ENCODE measurements around the gene NME4. TPM values are rescaled to one million over a fixed set of nuclear protein-coding genes. Genes with fewer than 3 reads are reported as not detected.

Gene NME4
- total and polyA plus RNA-seq, 10 of the 15 experiments (the other 5 are each of a cell fraction or from before 2014, with no cell fraction given), result 11.0 to 235 (median 97.7) TPM

- TF ChIP-seq ATF2 (IDR thresholded peaks at IDR 0.05; ENCODE audit: low read length) (no peak), JUND (IDR thresholded peaks at IDR 0.05; ENCODE audit: low read depth, low read length) (no peak), NFXL1 (IDR thresholded peaks at IDR 0.05; ENCODE audit: borderline replicate concordance) (no peak), EP300 (IDR thresholded peaks at IDR 0.05; ENCODE audit: borderline replicate concordance in 1 of 2, control insufficient read depth in 1 of 2, low read depth in 2 of 2, low read length in 2 of 2) (no peak), MTA3 (IDR thresholded peaks at IDR 0.05; ENCODE audit: borderline replicate concordance, low read length) (no peak), NKRF (conservative IDR thresholded peaks at IDR 0.05) (0 out of 2 replicates have a peak, but pooled peaks have one; percentile 30), YY1 (IDR thresholded peaks at IDR 0.05; ENCODE audit: low read depth, low read length) (peak; percentile 54; the same call in 1 of the 2 replicates), STAT3 (IDR thresholded peaks at IDR 0.05; ENCODE audit: low read depth, low read length) (no peak), ZZZ3 (IDR thresholded peaks at IDR 0.05; ENCODE audit: control insufficient read depth, insufficient read length, low read depth) (no peak), ZNF217 (IDR thresholded peaks at IDR 0.05) (no peak), LARP7 (IDR thresholded peaks at IDR 0.05) (peak; percentile 75), BMI1 (IDR thresholded peaks at IDR 0.05; ENCODE audit: borderline replicate concordance) (no peak), SMAD5 (IDR thresholded peaks at IDR 0.05; ENCODE audit: low read depth) (no peak), MTA2 (IDR thresholded peaks at IDR 0.05; ENCODE audit: low read depth) (no peak), CHD4 (IDR thresholded peaks at IDR 0.05) (no peak), HCFC1 (IDR thresholded peaks at IDR 0.05; ENCODE audit: low read length) (no peak), POU2F2 (IDR thresholded peaks at IDR 0.05; ENCODE audit: borderline replicate concordance, low read depth, low read length) (no peak), RB1 (IDR thresholded peaks at IDR 0.05; ENCODE audit: borderline replicate concordance) (peak; percentile 54; the same call in 1 of the 2 replicates), BRCA1 (IDR thresholded peaks at IDR 0.05; ENCODE audit: low read depth, low read length) (no peak)
- TF ChIP-seq, protein P1, sequence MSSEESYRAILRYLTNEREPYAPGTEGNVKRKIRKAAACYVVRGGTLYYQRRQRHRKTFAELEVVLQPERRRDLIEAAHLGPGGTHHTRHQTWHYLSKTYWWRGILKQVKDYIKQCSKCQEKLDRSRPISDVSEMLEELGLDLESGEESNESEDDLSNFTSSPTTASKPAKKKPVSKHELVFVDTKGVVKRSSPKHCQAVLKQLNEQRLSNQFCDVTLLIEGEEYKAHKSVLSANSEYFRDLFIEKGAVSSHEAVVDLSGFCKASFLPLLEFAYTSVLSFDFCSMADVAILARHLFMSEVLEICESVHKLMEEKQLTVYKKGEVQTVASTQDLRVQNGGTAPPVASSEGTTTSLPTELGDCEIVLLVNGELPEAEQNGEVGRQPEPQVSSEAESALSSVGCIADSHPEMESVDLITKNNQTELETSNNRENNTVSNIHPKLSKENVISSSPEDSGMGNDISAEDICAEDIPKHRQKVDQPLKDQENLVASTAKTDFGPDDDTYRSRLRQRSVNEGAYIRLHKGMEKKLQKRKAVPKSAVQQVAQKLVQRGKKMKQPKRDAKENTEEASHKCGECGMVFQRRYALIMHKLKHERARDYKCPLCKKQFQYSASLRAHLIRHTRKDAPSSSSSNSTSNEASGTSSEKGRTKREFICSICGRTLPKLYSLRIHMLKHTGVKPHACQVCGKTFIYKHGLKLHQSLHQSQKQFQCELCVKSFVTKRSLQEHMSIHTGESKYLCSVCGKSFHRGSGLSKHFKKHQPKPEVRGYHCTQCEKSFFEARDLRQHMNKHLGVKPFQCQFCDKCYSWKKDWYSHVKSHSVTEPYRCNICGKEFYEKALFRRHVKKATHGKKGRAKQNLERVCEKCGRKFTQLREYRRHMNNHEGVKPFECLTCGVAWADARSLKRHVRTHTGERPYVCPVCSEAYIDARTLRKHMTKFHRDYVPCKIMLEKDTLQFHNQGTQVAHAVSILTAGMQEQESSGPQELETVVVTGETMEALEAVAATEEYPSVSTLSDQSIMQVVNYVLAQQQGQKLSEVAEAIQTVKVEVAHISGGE (CRISPR knock-in tag; IDR thresholded peaks at IDR 0.05), result no peak
- TF ChIP-seq, protein P2, sequence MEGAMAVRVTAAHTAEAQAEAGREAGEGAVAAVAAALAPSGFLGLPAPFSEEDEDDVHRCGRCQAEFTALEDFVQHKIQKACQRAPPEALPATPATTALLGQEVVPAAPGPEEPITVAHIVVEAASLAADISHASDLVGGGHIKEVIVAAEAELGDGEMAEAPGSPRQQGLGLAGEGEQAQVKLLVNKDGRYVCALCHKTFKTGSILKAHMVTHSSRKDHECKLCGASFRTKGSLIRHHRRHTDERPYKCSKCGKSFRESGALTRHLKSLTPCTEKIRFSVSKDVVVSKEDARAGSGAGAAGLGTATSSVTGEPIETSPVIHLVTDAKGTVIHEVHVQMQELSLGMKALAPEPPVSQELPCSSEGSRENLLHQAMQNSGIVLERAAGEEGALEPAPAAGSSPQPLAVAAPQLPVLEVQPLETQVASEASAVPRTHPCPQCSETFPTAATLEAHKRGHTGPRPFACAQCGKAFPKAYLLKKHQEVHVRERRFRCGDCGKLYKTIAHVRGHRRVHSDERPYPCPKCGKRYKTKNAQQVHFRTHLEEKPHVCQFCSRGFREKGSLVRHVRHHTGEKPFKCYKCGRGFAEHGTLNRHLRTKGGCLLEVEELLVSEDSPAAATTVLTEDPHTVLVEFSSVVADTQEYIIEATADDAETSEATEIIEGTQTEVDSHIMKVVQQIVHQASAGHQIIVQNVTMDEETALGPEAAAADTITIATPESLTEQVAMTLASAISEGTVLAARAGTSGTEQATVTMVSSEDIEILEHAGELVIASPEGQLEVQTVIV (IDR thresholded peaks at IDR 0.05; ENCODE audit: borderline replicate concordance, partially characterized antibody), result no peak
Measured at GRCh38 chr16:397135-397661, at the start of gene NME4 (continued).
